HepG2 (cell line): ENCODE data around the gene TBC1D22A. TPM values are rescaled to one million over a fixed set of nuclear protein-coding genes. Genes with fewer than 3 reads are reported as not detected.

Experiments
- ATAC-seq: fragments of 200-7000 bp; cut with Tn5 transposase; 3 replicates; pipeline ENCODE4 v1.9.1; 2020; ENCODE audit warnings: mild to moderate bottlenecking, moderate library complexity
- BruUV-seq: library from RNA; stranded (reverse); fragments of 400-500 nt; replicated peaks from 2 replicates; lab custom pipeline; 2021; lab: Mats Ljungman, UMichigan
- CTCF ChIA-PET: fragments of 300-600 bp; formaldehyde crosslinking; extraction: SDS; loops from one replicate; lab custom pipeline; 2021; ENCODE audit warnings: low total read pairs, inconsistent platforms, low intra/inter-chr PET ratio; lab: Yijun Ruan, JAX
- POLR2A ChIA-PET: fragments of 350-600 bp; sonication (Branson Sonifier 250); formaldehyde crosslinking; loops from one replicate; lab custom pipeline; 2020; ENCODE audit warnings: antibody characterized with exemption, inconsistent platforms; lab: Yijun Ruan, JAX
- DNase-seq: peaks from one replicate; pipeline ENCODE4 v3.0.0-alpha.2; 2015; ENCODE audit warnings: low spot score
- FAIRE-seq: peaks from 3 replicates; lab custom pipeline; 2011; peaks lifted over from hg19 to GRCh38; lab: Jason Lieb, UNC
- H2AFZ ChIP-seq: one replicate; pipeline ENCODE4 v1.6.1; 2011; ENCODE audit warnings: low read length, inconsistent platforms
- H3K27ac ChIP-seq: fragments of 300-600 bp; 3 replicates; pipeline ENCODE4 v1.8.0; 2011; ENCODE audit warnings: mixed run types, mild to moderate bottlenecking, mixed read lengths, low read length, inconsistent platforms; ENCODE audit not compliant: insufficient read depth; ENCODE audit errors: extremely low read length
- H3K27me3 ChIP-seq, 2 experiments: fragments of 200-600 bp in 1 of 2; 2 replicates in 1 of 2; 3 replicates in 1 of 2; pipeline versions ENCODE4 v1.6.0 to v1.8.0; 2011; ENCODE audit warnings: low read length in 2 of 2, mild to moderate bottlenecking in 2 of 2, moderate library complexity in 2 of 2, inconsistent platforms in 1 of 2; ENCODE audit not compliant: insufficient read depth in 2 of 2, control insufficient read depth in 1 of 2
- H3K36me3 ChIP-seq, 2 experiments: fragments of 200-600 bp in 1 of 2; replicated peaks in 1 of 2; 2 replicates in 1 of 2; 3 replicates in 1 of 2; pipeline versions ENCODE4 v1.5.1 to v1.8.0; 2011; ENCODE audit warnings: low read length in 2 of 2, inconsistent platforms in 1 of 2; ENCODE audit not compliant: insufficient read depth in 2 of 2, control insufficient read depth in 1 of 2
- H3K4me1 ChIP-seq: 2 replicates; pipeline ENCODE4 v1.5.1; 2012; ENCODE audit warnings: low read length, inconsistent platforms; ENCODE audit not compliant: insufficient read depth
- H3K4me2 ChIP-seq: 2 replicates; pipeline ENCODE4 v1.6.0; 2011; ENCODE audit warnings: low read depth, low read length, inconsistent platforms
- H3K4me3 ChIP-seq, 3 experiments: fragments of 200-600 bp in 1 of 3; sonication (generic), shearing (Covaris generic) in 1 of 3; replicated peaks in 1 of 3; 2 replicates each; pipeline ENCODE4 v1.5.1; 2011 to 2016; ENCODE audit warnings: low read length in 3 of 3, inconsistent platforms in 2 of 3, low read depth in 2 of 3, mild to moderate bottlenecking in 2 of 3, control low read depth in 1 of 3, mixed read lengths in 1 of 3; ENCODE audit not compliant: insufficient read depth in 1 of 3
- H3K79me2 ChIP-seq: one replicate; pipeline ENCODE4 v1.6.1; 2011; ENCODE audit warnings: low read length, inconsistent platforms; ENCODE audit not compliant: insufficient read depth
- H3K9ac ChIP-seq: 2 replicates; pipeline ENCODE4 v1.6.0; 2011; ENCODE audit warnings: mild to moderate bottlenecking, low read depth, low read length, inconsistent platforms; ENCODE audit not compliant: insufficient read depth
- H3K9me3 ChIP-seq: 2 replicates; pipeline ENCODE4 v1.5.1; 2012; ENCODE audit warnings: mild to moderate bottlenecking, low read length
- H4K20me1 ChIP-seq: 2 replicates; pipeline ENCODE4 v1.6.0; 2011; ENCODE audit warnings: inconsistent platforms, mild to moderate bottlenecking, low read length, moderate library complexity; ENCODE audit not compliant: insufficient read depth
- KDM5A ChIP-seq: fragments of 200-600 bp; sonication (generic); IDR thresholded peaks from 2 replicates; pipeline ENCODE4 v1.7.0; 2018; ENCODE audit warnings: antibody characterized with exemption, mild to moderate bottlenecking, low read length, borderline replicate concordance
- TEAD2 ChIP-seq: sonication (generic); formaldehyde crosslinking; IDR thresholded peaks from 2 replicates; pipeline ENCODE4 v1.9.0; 2021; ENCODE audit warnings: missing genetic modification reagents
- ZKSCAN1 ChIP-seq: fragments of 150-350 bp; IDR thresholded peaks from 2 replicates; pipeline ENCODE4 v1.6.1; 2014; ENCODE audit warnings: low read length
- WGBS: methylation state at CpG from one replicate; pipeline ENCODE4 v1.1.6; 2017; ENCODE audit warnings: low lambda C conversion rate; 5-methylcytosine and 5-hydroxymethylcytosine counted together
- in situ Hi-C: cut with HindIII; loops from 2 replicates; pipeline ENCODE4 v1.10.0; 2017; ENCODE audit warnings: low pct_unique_long_range_greater_than_20kb; ENCODE audit not compliant: extremely low pct_ligation_motif_present
- intact Hi-C: fragments of 100-400 bp; cut with micrococcal nuclease; formaldehyde crosslinking; loops from one replicate; pipeline ENCODE4 v1.10.0; 2022; ENCODE audit not compliant: unreplicated experiment
- polyA plus RNA-seq, 8 experiments: library from polyadenylated mRNA; depleted of rRNA in 3 of 8; stranded (reverse) in 7 of 8; unstranded in 1 of 8; fragments of >200 nt; fragmentation: Illumina TruSeq in 4 of 8; extraction: Trizol in 4 of 8; gene quantifications; 2 replicates each; pipeline versions ENCODE4 v1.2.1 to v1.2.3, GENCODE V29; 2011 to 2016; ENCODE audit warnings: low read depth in 4 of 8, missing spikeins in 1 of 8, mixed read lengths in 1 of 8; ENCODE audit not compliant: insufficient read depth in 1 of 8
- total RNA-seq, 5 experiments: library from RNA; depleted of rRNA; stranded (reverse); fragments of >200 nt; fragmentation: Illumina TruSeq; extraction: Trizol; gene quantifications; 2 replicates each; pipeline ENCODE4 v1.2.3, GENCODE V29; 2016; ENCODE audit warnings: low read depth in 1 of 5
- TF ChIP-seq, protein P1 (sequence below): sonication (generic); formaldehyde crosslinking; IDR thresholded peaks from 2 replicates; pipeline ENCODE4 v1.5.0; 2020; ENCODE audit warnings: mild to moderate bottlenecking, missing genetic modification reagents, borderline replicate concordance

Gene TBC1D22A
- total and polyA plus RNA-seq, 2 of the 13 experiments (the other 11 are each of a cell fraction or from before 2014, with no cell fraction given): 17.3 to 18.0 TPM

DNA sequence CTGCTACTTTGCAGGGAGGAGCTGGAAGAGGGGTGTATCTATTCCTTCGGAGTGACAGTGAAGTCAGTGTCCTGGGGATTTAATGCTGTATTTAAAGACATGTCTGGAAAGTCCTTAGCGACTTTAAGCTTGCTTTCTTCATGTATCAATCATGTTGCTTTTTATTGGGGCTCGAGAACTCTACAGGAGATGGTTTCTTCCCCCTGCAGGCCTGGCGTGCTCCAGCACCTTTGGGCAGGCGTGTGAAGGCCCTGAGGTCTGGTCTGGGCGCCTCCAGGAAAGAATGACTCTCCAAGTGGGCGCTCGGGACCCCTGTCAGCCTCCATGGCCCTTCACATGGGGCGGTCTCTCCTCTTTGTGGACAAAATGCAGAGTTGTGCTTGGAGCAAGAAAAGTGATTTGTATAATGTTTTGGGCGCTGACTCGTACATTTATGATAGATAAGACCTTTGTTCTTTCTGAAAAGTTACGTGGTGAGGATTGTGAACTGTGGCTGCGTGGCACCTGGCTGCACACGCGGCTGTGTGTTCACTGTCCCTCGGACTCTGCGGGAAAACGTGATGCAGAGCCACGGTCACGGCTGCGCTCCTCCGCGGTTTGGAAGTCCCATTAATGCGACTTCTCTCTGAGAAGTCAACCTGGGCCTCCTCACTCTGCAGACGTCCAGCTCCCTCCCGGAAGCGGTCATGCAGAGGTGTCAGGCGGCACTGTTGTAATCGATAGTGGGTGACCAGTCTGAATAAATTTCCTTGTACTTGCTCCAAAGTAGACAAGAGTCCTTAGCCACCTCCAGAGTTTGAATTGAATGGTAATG, 282.5 kb downstream of the TBC1D22A start (continued):
- no peak for TF ChIP-seq KDM5A

DNA sequence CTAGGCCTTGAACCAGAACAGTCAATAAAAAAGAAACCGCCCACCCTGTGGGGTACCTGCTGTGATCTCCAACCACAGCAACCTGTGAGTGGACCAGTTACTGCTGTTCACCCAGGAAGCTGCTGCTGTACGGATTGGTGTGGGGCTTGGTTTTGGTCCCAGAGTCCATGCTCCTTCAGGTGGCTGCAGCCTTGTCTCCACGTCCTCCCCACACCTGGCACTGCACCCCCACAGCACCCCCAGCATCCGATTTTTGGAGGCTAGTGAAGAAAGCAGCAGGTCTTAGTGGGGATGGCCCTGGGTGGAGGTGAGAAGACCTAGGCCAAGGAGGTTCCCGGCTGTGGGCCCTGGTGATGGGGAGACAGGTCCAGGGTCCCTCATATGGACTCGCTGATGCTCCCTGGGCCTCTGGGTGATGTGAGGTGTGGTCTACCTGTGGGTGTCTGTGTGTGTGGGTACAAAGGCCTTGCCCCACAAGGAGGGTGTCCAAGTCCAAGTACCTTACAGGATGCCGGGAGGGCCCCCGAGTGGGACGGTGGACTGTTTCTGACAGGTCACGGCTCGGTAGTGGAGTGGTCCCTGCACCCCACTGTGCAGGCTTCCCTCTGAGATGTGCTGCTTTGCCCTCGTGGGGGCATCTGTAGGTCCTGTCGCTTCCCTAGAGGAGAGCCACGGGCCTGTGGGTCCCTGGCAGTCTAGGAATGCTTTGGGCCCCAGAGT, 283.4 kb downstream of the TBC1D22A start:
- H4K20me1 ChIP-seq: no peaks in the 10 kb centered on the region
- H3K9ac ChIP-seq: no peak overlapping the region
- H3K4me2 ChIP-seq: no peak overlapping the region
- no peaks in the 10 kb centered on the region for H3K9me3 ChIP-seq
- 97% methylated on average over 7 of the region's 14 CpGs for WGBS
- ChIA-PET CTCF (no interaction called here), POLR2A (no interaction called here)
- no peak for DNase-seq
- no TSS peak for BruUV-seq
- in situ Hi-C loops (no loop called here), intact Hi-C loops (no loop called here)
- peaks cover 24% of the 10 kb centered on the region for H3K4me1 ChIP-seq
- no peaks in the 10 kb centered on the region for H3K36me3 ChIP-seq
- no peaks in the 10 kb centered on the region for H3K79me2 ChIP-seq
- H3K4me3 ChIP-seq: no peak overlapping the region
- H3K27me3 ChIP-seq: no peaks in the 10 kb centered on the region
- TF ChIP-seq ZKSCAN1: peak; percentile 0; the same call in 1 of the 2 replicates
- TF ChIP-seq TEAD2 (CRISPR knock-in tag): no peak
- TF ChIP-seq, protein P1, sequence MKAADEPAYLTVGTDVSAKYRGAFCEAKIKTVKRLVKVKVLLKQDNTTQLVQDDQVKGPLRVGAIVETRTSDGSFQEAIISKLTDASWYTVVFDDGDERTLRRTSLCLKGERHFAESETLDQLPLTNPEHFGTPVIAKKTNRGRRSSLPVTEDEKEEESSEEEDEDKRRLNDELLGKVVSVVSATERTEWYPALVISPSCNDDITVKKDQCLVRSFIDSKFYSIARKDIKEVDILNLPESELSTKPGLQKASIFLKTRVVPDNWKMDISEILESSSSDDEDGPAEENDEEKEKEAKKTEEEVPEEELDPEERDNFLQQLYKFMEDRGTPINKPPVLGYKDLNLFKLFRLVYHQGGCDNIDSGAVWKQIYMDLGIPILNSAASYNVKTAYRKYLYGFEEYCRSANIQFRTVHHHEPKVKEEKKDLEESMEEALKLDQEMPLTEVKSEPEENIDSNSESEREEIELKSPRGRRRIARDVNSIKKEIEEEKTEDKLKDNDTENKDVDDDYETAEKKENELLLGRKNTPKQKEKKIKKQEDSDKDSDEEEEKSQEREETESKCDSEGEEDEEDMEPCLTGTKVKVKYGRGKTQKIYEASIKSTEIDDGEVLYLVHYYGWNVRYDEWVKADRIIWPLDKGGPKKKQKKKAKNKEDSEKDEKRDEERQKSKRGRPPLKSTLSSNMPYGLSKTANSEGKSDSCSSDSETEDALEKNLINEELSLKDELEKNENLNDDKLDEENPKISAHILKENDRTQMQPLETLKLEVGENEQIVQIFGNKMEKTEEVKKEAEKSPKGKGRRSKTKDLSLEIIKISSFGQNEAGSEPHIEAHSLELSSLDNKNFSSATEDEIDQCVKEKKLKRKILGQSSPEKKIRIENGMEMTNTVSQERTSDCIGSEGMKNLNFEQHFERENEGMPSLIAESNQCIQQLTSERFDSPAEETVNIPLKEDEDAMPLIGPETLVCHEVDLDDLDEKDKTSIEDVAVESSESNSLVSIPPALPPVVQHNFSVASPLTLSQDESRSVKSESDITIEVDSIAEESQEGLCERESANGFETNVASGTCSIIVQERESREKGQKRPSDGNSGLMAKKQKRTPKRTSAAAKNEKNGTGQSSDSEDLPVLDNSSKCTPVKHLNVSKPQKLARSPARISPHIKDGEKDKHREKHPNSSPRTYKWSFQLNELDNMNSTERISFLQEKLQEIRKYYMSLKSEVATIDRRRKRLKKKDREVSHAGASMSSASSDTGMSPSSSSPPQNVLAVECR: no peak
- no peak for FAIRE-seq
- no peak for ATAC-seq
- no peak overlapping the region for H2AFZ ChIP-seq
- H3K27ac ChIP-seq: no peak overlapping the region
